ENCODE measurements around the gene DNAJB13. TPM values are rescaled to one million over a fixed set of nuclear protein-coding genes. Genes with fewer than 3 reads are reported as not detected.
A peak's percentile ranks its signal among the peaks of the same experiment; 100 is the strongest.

DNAJB13 gene
- total and polyA plus RNA-seq, 10 of the 15 experiments (the other 5 are each of a cell fraction or from before 2014, with no cell fraction given), result 0.07 to 0.76 (median 0.15) TPM; not detected in 7

DNA sequence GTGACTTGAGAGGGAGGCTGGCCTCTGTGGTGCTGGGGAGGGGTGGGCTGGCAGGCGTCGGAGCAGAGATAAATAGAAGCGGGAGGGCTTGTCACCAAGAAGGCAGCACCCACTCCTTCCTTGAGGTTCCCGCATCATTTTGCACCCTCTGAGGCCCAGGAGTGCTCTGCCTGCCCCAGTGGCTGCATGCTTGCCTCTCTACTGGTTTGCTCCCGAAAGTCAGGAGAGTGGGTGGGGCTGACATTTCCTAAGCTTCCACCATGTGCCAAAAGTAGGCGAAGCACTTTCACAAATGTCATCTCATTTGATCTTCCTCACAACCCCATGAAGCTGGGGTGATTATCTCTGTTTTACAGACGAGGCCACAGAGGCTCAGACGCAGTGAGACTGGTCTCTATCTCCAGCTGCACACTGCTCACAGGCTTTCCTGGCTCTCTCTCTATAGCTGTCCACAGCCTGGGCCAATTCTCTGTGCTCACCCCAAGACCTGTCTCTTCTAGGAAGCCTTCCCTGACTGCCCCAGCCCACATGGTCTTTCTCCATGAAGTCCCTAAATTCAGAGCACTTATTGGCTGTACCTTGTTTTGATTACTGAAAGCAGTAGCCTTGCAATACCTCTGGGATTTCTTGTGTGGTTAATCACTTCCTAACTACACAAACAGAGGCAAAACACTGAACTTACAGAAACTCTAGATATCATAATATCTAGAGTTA lies 60.7 kb downstream of the DNAJB13 start (continued):
- TF ChIP-seq, protein P1, sequence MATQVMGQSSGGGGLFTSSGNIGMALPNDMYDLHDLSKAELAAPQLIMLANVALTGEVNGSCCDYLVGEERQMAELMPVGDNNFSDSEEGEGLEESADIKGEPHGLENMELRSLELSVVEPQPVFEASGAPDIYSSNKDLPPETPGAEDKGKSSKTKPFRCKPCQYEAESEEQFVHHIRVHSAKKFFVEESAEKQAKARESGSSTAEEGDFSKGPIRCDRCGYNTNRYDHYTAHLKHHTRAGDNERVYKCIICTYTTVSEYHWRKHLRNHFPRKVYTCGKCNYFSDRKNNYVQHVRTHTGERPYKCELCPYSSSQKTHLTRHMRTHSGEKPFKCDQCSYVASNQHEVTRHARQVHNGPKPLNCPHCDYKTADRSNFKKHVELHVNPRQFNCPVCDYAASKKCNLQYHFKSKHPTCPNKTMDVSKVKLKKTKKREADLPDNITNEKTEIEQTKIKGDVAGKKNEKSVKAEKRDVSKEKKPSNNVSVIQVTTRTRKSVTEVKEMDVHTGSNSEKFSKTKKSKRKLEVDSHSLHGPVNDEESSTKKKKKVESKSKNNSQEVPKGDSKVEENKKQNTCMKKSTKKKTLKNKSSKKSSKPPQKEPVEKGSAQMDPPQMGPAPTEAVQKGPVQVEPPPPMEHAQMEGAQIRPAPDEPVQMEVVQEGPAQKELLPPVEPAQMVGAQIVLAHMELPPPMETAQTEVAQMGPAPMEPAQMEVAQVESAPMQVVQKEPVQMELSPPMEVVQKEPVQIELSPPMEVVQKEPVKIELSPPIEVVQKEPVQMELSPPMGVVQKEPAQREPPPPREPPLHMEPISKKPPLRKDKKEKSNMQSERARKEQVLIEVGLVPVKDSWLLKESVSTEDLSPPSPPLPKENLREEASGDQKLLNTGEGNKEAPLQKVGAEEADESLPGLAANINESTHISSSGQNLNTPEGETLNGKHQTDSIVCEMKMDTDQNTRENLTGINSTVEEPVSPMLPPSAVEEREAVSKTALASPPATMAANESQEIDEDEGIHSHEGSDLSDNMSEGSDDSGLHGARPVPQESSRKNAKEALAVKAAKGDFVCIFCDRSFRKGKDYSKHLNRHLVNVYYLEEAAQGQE (IDR thresholded peaks at IDR 0.05; ENCODE audit: low read depth, low read length), result no peak
- TF ChIP-seq YY1 (IDR thresholded peaks at IDR 0.05; ENCODE audit: low read depth, low read length), result no peak
- no peak for TF ChIP-seq ZNF622 (IDR thresholded peaks at IDR 0.05)
- no peak for TF ChIP-seq SIX5 (IDR thresholded peaks at IDR 0.05; ENCODE audit: low read depth, low read length, severe bottlenecking)
- TF ChIP-seq NRF1 (conservative IDR thresholded peaks at IDR 0.05; ENCODE audit: low read depth, low read length), result no peak
- TF ChIP-seq, protein P2, sequence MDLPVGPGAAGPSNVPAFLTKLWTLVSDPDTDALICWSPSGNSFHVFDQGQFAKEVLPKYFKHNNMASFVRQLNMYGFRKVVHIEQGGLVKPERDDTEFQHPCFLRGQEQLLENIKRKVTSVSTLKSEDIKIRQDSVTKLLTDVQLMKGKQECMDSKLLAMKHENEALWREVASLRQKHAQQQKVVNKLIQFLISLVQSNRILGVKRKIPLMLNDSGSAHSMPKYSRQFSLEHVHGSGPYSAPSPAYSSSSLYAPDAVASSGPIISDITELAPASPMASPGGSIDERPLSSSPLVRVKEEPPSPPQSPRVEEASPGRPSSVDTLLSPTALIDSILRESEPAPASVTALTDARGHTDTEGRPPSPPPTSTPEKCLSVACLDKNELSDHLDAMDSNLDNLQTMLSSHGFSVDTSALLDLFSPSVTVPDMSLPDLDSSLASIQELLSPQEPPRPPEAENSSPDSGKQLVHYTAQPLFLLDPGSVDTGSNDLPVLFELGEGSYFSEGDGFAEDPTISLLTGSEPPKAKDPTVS (IDR thresholded peaks at IDR 0.05; ENCODE audit: low read depth, low read length), result no peak
- TF ChIP-seq, protein P3, sequence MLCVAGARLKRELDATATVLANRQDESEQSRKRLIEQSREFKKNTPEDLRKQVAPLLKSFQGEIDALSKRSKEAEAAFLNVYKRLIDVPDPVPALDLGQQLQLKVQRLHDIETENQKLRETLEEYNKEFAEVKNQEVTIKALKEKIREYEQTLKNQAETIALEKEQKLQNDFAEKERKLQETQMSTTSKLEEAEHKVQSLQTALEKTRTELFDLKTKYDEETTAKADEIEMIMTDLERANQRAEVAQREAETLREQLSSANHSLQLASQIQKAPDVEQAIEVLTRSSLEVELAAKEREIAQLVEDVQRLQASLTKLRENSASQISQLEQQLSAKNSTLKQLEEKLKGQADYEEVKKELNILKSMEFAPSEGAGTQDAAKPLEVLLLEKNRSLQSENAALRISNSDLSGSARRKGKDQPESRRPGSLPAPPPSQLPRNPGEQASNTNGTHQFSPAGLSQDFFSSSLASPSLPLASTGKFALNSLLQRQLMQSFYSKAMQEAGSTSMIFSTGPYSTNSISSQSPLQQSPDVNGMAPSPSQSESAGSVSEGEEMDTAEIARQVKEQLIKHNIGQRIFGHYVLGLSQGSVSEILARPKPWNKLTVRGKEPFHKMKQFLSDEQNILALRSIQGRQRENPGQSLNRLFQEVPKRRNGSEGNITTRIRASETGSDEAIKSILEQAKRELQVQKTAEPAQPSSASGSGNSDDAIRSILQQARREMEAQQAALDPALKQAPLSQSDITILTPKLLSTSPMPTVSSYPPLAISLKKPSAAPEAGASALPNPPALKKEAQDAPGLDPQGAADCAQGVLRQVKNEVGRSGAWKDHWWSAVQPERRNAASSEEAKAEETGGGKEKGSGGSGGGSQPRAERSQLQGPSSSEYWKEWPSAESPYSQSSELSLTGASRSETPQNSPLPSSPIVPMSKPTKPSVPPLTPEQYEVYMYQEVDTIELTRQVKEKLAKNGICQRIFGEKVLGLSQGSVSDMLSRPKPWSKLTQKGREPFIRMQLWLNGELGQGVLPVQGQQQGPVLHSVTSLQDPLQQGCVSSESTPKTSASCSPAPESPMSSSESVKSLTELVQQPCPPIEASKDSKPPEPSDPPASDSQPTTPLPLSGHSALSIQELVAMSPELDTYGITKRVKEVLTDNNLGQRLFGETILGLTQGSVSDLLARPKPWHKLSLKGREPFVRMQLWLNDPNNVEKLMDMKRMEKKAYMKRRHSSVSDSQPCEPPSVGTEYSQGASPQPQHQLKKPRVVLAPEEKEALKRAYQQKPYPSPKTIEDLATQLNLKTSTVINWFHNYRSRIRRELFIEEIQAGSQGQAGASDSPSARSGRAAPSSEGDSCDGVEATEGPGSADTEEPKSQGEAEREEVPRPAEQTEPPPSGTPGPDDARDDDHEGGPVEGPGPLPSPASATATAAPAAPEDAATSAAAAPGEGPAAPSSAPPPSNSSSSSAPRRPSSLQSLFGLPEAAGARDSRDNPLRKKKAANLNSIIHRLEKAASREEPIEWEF (IDR thresholded peaks at IDR 0.05; ENCODE audit: insufficient replicate concordance, low read depth, low read length), result peak; percentile 55
- TF ChIP-seq NR2C2 (IDR thresholded peaks at IDR 0.05; ENCODE audit: borderline replicate concordance, control insufficient read depth, insufficient read length, low read depth), result no peak
- TF ChIP-seq, protein P4, sequence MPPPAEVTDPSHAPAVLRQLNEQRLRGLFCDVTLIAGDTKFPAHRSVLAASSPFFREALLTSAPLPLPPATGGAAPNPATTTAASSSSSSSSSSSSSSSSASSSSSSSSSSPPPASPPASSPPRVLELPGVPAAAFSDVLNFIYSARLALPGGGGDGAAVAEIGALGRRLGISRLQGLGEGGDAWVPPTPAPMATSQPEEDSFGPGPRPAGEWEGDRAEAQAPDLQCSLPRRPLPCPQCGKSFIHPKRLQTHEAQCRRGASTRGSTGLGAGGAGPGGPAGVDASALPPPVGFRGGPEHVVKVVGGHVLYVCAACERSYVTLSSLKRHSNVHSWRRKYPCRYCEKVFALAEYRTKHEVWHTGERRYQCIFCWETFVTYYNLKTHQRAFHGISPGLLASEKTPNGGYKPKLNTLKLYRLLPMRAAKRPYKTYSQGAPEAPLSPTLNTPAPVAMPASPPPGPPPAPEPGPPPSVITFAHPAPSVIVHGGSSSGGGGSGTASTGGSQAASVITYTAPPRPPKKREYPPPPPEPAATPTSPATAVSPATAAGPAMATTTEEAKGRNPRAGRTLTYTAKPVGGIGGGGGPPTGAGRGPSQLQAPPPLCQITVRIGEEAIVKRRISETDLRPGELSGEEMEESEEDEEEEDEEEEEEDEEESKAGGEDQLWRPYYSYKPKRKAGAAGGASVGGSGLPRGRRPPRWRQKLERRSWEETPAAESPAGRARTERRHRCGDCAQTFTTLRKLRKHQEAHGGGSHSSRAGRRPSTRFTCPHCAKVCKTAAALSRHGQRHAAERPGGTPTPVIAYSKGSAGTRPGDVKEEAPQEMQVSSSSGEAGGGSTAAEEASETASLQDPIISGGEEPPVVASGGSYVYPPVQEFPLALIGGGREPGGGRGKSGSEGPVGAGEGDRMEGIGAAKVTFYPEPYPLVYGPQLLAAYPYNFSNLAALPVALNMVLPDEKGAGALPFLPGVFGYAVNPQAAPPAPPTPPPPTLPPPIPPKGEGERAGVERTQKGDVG (CRISPR knock-in tag; IDR thresholded peaks at IDR 0.05), result no peak
- TF ChIP-seq, protein P5, sequence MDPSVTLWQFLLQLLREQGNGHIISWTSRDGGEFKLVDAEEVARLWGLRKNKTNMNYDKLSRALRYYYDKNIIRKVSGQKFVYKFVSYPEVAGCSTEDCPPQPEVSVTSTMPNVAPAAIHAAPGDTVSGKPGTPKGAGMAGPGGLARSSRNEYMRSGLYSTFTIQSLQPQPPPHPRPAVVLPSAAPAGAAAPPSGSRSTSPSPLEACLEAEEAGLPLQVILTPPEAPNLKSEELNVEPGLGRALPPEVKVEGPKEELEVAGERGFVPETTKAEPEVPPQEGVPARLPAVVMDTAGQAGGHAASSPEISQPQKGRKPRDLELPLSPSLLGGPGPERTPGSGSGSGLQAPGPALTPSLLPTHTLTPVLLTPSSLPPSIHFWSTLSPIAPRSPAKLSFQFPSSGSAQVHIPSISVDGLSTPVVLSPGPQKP (IDR thresholded peaks at IDR 0.05; ENCODE audit: low read depth, low read length), result no peak

Data from GM12878 (cell line).